Peyer's patch (tissue), 4 donors: ENCODE data around the gene TPSG1. TPM values are rescaled to one million over a fixed set of nuclear protein-coding genes. Genes with fewer than 3 reads are reported as not detected.

Source experiments
- DNase-seq, 3 donors: peaks; one replicate each; pipeline ENCODE4 v3.0.0-alpha.2; 2017 to 2019
- H3K27ac ChIP-seq, 4 donors: fragments of 200-600 bp; sonication (generic); one replicate each; pipeline ENCODE4 v1.5.1; 2016 to 2019
- H3K27me3 ChIP-seq, 2 donors: fragments of 200-600 bp; sonication (generic); one replicate each; pipeline ENCODE4 v1.5.1; 2019
- H3K36me3 ChIP-seq, 3 donors: fragments of 200-600 bp; sonication (generic); one replicate each; pipeline ENCODE4 v1.5.1; 2016 to 2019
- H3K4me1 ChIP-seq, 4 donors: fragments of 200-600 bp; sonication (generic); one replicate each; pipeline ENCODE4 v1.5.1; 2016 to 2019
- H3K4me3 ChIP-seq, 4 donors: fragments of 200-600 bp; sonication (generic); 1 replicate in 3 of 4; 2 replicates in 1 of 4; pipeline ENCODE4 v1.5.1; 2016 to 2019; ENCODE audit warnings: mild to moderate bottlenecking in 1 of 4
- H3K9me3 ChIP-seq, 4 donors: fragments of 200-600 bp; sonication (generic); one replicate each; pipeline ENCODE4 v1.5.1; 2016 to 2019; ENCODE audit warnings: mild to moderate bottlenecking in 1 of 4
- POLR2A ChIP-seq, 2 donors: fragments of 450-650 bp; IDR thresholded peaks; one replicate each; pipeline ENCODE4 v1.5.1; 2017; ENCODE audit warnings: antibody characterized with exemption in 2 of 2, mild to moderate bottlenecking in 2 of 2, moderate library complexity in 2 of 2
- total RNA-seq, 4 donors: library from RNA; depleted of rRNA; stranded (reverse); fragments of >200 nt; gene quantifications; one replicate each; pipeline ENCODE4 v1.1.0, GENCODE V29; 2016
- TF ChIP-seq, protein P1 (sequence below), 6 experiments: fragments of 450-650 bp in 4 of 6; fragments of 200-600 bp in 2 of 6; sonication (generic) in 1 of 6; IDR thresholded peaks; one replicate each; pipeline ENCODE4 v1.5.1; 2017 to 2019; ENCODE audit warnings: antibody characterized with exemption in 6 of 6, mild to moderate bottlenecking in 3 of 6, moderate library complexity in 1 of 6

TPSG1 gene
- total RNA-seq, 4 donors from 2014 or later = 16.4 to 44.6 (median 29.5) TPM

DNA sequence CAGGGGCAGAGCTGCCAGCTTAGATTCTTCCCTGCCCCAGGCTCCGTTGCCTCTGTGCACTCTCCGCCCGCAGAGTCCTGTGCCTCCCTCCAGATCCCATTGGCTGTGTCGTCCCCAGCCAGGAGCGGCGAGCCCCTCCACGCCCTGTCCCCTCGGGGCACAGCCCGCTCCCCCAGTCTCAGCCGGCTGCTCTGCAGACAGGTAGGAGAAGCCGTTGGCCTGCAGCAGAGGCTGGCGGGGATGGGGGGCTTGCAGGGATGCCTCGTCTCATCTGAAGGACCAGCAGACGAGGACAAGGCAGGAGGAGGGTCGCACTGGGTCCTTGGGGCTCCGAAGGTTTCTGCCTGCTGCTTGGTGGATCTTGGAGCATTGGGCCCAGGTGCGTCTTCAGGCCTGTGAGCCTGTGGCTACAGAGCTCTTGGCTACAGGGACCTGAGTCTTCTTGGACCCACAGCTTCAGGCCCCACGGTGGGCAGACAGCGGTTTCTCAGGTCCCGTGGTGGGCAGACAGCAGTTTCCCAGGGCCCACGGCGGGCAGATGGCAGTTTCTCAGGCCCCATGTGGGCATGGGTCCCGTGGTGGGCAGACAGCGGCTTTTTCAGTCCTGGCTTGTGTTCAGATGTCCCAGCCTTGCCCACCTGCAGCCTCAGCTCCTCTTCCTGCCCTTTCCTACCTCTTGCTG is 6.0 kb downstream of the TPSG1 start:
- H3K27me3 ChIP-seq = no peaks in the 10 kb centered on the region
- no peak overlapping the region for H3K4me3 ChIP-seq
- peaks cover 0 to 22% (median 0%) of the 10 kb centered on the region in 3 donors for H3K36me3 ChIP-seq
- H3K27ac ChIP-seq = no peak overlapping the region
- no peak for DNase-seq
- no peaks in the 10 kb centered on the region for H3K4me1 ChIP-seq
- TF ChIP-seq, protein P1, sequence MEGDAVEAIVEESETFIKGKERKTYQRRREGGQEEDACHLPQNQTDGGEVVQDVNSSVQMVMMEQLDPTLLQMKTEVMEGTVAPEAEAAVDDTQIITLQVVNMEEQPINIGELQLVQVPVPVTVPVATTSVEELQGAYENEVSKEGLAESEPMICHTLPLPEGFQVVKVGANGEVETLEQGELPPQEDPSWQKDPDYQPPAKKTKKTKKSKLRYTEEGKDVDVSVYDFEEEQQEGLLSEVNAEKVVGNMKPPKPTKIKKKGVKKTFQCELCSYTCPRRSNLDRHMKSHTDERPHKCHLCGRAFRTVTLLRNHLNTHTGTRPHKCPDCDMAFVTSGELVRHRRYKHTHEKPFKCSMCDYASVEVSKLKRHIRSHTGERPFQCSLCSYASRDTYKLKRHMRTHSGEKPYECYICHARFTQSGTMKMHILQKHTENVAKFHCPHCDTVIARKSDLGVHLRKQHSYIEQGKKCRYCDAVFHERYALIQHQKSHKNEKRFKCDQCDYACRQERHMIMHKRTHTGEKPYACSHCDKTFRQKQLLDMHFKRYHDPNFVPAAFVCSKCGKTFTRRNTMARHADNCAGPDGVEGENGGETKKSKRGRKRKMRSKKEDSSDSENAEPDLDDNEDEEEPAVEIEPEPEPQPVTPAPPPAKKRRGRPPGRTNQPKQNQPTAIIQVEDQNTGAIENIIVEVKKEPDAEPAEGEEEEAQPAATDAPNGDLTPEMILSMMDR (IDR thresholded peaks at IDR 0.05) = no peak
- no peak for TF ChIP-seq POLR2A (IDR thresholded peaks at IDR 0.05)
- H3K9me3 ChIP-seq = no peaks in the 10 kb centered on the region

DNA sequence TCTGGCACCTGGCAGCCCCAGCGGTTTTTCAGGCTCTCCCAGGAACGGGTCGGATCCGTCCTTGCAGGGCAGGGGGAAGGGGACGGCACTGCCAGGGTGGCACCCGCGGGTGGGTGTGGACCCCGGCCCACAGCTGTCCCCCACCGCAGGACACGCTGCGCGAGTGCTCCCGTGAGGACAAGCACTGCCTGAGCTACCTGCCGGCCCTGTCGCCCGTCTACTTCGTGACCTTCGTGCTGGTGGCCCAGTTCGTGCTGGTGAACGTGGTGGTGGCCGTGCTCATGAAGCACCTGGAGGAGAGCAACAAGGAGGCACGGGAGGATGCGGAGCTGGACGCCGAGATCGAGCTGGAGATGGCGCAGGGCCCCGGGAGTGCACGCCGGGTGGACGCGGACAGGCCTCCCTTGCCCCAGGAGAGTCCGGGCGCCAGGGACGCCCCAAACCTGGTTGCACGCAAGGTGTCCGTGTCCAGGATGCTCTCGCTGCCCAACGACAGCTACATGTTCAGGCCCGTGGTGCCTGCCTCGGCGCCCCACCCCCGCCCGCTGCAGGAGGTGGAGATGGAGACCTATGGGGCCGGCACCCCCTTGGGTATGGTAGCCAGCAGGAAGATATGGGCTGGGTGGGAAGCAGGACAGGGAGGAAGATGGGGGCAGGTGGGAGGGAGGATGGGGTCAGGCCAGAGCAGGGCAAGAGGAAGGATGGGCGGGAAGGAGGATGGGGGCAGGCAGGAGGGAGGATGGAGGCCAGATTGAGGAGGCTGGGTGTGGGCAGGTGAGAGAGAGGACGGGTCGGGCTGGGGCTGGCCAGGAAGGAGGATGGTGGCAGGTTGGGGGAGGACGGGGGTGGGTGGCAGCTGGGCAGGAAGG is 6.8 kb downstream of the TPSG1 start:
- H3K27me3 ChIP-seq = no peaks in the 10 kb centered on the region
- H3K36me3 ChIP-seq = peaks cover 0 to 29% (median 0%) of the 10 kb centered on the region in 3 donors
- no peak overlapping the region for H3K4me3 ChIP-seq
- TF ChIP-seq, protein P1 (IDR thresholded peaks at IDR 0.05) = no peak
- TF ChIP-seq POLR2A (IDR thresholded peaks at IDR 0.05) = no peak
- no peak for DNase-seq
- no peaks in the 10 kb centered on the region for H3K4me1 ChIP-seq
- no peak overlapping the region for H3K27ac ChIP-seq
- H3K9me3 ChIP-seq = no peaks in the 10 kb centered on the region

DNA sequence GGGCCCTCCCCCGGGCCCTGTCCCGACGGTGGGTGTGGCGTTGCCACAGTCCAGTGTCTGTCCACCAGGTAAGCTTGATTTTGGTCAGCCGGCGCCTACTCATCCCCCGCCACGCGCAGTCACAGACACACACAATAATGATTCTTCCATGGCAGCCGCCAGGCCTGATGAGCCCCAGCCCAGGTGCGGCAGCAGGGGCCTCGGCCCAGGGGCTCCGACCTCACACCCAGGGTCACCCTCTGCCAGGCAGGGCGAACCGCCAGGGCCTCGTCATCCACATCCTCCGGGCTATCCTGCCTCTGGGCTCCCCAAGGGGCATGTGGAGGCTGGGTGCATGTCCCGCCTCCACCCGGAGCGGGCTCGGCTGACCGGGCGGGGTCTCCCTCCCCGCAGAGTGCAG is 7.5 kb downstream of the TPSG1 start:
- no peaks in the 10 kb centered on the region for H3K9me3 ChIP-seq
- DNase-seq = no peak
- no peak overlapping the region for H3K27ac ChIP-seq
- H3K4me3 ChIP-seq = no peak overlapping the region
- no peaks in the 10 kb centered on the region for H3K27me3 ChIP-seq
- TF ChIP-seq POLR2A (IDR thresholded peaks at IDR 0.05) = no peak
- TF ChIP-seq, protein P1 (IDR thresholded peaks at IDR 0.05) = no peak
- H3K36me3 ChIP-seq = peaks cover 0 to 29% (median 0%) of the 10 kb centered on the region in 3 donors
- H3K4me1 ChIP-seq = no peaks in the 10 kb centered on the region

DNA sequence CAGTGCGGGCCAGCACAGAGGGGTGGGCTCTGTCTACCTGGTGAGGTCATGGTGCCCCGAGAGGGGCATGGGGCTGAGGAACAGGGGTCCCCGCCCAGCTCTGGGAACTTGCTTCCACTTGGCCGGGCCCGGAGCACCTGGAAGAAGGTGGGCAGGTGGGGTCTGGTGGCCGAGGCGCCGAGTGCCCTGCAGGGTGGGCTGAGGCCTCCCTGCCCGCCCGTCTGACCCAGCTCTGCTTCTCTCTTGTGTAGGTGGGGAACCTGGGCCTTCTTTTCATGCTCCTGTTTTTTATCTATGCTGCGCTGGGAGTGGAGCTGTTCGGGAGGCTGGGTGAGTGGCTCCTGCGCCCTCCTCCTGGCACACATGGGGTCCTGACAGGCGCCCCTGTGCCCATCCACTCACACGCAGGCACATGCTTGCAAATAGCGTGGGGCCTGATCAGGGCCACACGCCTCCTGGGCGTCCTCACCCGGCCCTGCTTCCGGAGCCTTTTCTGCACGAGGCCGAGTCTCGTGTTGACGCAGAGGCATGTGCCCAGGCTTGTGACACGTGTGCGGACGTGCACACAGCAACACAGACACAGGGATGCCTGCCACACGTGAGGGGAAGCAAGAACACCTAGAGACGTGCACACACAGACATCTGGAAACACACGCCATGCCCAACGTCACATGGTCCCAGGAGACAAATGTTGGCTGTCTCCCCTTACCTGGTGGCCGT is 8.2 kb downstream of the TPSG1 start:
- TF ChIP-seq, protein P1 (IDR thresholded peaks at IDR 0.05) = no peak
- no peak for TF ChIP-seq POLR2A (IDR thresholded peaks at IDR 0.05)
- Histone ChIP-seq H3K9me3 (no peaks in the 10 kb centered on the region), H3K27ac (no peak overlapping the region), H3K4me1 (no peaks in the 10 kb centered on the region), H3K4me3 (no peak overlapping the region), H3K36me3 (peaks cover 0 to 35% (median 0%) of the 10 kb centered on the region in 3 donors), H3K27me3 (no peaks in the 10 kb centered on the region)
- DNase-seq = no peak

DNA sequence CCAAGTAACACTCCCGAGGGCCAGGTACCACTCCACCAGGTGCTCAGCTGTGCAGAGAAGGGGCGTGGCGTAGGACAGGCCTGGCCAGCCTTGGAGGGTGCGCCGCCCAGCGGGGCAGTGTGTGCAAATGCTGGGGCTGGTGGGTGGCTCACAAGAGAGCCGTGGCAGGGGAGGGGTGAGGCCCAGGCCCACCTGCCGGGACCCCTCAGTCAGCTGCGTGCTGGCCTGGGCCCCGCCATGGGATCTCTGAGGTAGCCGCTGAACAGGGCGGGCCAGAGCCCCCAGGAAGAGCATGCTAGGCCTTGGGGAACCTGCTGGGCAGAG is 8.8 kb downstream of the TPSG1 start:
- H3K9me3 ChIP-seq = no peaks in the 10 kb centered on the region
- DNase-seq = no peak
- no peaks in the 10 kb centered on the region for H3K27me3 ChIP-seq
- H3K27ac ChIP-seq = no peak overlapping the region
- H3K4me1 ChIP-seq = no peaks in the 10 kb centered on the region
- TF ChIP-seq, protein P1 (IDR thresholded peaks at IDR 0.05) = no peak
- TF ChIP-seq POLR2A (IDR thresholded peaks at IDR 0.05) = no peak
- peaks cover 0 to 38% (median 0%) of the 10 kb centered on the region in 3 donors for H3K36me3 ChIP-seq
- no peak overlapping the region for H3K4me3 ChIP-seq
